ENCODE measurements around the gene SLC30A10.
"Not testable (repeated sequence)": the region's sequence is repeated elsewhere in the genome, so short reads cannot be mapped to it uniquely, and the experiment has no call there.

SLC30A10 gene

DNA sequence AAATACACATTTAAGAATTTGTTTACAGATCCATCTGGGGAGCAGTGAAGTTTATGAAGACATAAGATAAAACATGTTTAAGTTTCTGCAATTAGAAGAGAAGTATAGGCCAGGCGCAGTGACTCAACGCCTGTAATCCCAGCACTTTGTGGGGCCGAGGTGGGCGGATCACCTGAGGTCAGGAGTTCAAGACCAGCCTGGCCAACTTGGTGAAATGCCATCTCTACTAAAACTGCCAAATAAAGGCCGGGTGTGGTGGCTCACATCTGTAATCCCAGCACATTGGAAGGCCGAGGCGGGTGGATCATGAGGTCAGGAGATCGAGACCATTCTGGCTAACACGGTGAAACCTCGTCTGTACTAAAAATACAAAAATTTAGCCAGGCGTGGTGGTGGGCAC is 5.4 kb upstream of the SLC30A10 start:
- in situ Hi-C loops (cut with MboI; ENCODE audit: low pct_unique_long_range_greater_than_20kb, low sequenced_read_pairs); DNase-seq: not testable (repeated sequence)

DNA sequence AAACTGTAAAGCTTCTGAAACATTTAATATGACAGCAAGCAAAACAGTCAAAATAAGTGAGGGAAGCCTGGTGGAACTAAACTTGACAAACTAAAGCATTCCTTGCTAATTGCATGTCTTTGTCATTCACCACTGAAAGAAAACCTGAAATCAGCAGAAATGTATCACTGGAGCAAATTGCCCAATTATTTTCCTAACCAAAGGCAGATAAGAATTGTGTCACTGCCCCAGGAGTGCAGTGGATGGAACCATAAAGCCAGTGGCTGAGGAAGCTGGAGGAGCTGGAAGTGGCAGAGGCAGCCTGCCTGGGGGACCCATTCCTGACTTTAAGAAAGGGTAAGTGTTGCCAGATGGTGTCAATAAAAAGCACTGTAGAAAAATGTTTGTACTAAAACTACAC is 2.7 kb upstream of the SLC30A10 start:
- in situ Hi-C loops (cut with MboI; ENCODE audit: low pct_unique_long_range_greater_than_20kb, low sequenced_read_pairs) = no loop called here

DNA sequence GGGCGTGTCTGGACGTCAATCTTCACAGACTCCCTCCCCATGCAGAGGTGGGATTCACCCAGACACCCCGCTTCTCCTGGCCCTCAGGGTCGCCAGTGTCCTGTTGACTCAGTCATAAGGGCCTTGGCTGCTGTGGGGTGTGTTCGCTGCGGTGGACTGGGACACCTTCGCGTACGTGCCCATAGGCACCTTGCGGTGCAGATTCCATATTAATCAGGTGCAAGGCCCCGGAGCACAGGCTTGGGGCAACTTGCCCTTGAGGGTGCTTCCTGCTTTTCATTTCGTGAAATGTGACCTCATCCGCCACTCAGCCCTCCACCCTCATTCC is 398 bp upstream of the SLC30A10 start:
- DNase-seq = no peak
- in situ Hi-C loops (cut with MboI; ENCODE audit: low pct_unique_long_range_greater_than_20kb, low sequenced_read_pairs) = no loop called here

More for the DNA sequence above, 2.7 kb upstream of the SLC30A10 start:
- no peak for DNase-seq

DNA sequence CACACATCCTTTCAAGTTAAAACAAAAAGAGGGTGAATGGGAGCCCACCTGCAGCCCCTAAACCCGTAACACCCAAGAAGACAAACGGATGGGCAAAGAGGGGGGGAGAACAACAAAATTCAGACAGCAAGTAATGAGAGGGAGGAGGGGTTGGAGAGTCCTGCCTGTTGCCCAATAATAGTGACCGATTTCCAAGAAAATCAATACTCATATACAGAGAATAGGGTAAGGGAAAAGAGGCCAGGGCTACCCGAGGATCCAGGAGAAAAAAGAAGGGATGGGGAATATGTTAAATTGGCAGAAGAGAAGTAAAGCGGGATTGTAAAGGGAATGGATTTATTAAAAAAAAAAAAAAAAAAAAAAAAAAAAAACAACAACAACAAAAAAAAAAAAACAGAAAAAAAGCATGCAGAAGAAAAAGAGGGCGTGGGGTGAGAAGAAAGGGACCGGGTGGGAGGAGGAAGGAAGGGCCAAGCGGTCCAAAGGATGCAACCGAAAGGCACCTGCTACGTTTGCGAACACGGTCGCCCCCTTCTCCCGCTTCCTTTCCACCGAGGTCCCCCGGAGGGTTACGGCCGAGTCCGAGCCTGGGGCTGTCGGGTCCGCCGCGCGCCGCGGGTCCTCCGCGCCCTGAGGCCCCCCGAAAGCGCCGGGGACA is 930 bp downstream of the SLC30A10 start:
- no peak for DNase-seq
- in situ Hi-C loops (cut with MboI; ENCODE audit: low pct_unique_long_range_greater_than_20kb, low sequenced_read_pairs) = no loop called here

- DNase-seq = no peak
- in situ Hi-C loops (cut with MboI; ENCODE audit: low pct_unique_long_range_greater_than_20kb, low sequenced_read_pairs) = no loop called here
Observed at GRCh38 chr1:219926363-219926998, 1.9 kb downstream of the SLC30A10 start.

DNA sequence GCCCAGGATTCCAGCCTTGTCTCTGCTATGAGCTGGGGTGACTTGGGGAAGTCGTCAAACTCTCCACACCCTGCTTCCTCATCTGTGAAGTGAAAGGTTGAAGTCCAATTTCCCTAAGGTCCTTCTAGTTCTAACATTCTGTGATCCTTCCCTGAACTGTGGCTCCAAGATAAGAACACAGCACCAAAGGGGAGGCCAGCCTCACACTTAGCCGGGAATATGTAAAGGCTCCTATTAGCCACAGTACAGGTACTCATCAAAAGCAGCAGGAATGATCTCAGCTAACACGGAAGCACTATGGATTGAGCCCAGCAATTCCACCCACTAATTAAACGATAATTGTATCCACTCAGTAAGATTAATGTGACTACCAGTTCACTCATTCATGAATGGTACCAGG is 4.0 kb downstream of the SLC30A10 start:
- DNase-seq = no peak
- in situ Hi-C loops (cut with MboI; ENCODE audit: low pct_unique_long_range_greater_than_20kb, low sequenced_read_pairs) = no loop called here

DNA sequence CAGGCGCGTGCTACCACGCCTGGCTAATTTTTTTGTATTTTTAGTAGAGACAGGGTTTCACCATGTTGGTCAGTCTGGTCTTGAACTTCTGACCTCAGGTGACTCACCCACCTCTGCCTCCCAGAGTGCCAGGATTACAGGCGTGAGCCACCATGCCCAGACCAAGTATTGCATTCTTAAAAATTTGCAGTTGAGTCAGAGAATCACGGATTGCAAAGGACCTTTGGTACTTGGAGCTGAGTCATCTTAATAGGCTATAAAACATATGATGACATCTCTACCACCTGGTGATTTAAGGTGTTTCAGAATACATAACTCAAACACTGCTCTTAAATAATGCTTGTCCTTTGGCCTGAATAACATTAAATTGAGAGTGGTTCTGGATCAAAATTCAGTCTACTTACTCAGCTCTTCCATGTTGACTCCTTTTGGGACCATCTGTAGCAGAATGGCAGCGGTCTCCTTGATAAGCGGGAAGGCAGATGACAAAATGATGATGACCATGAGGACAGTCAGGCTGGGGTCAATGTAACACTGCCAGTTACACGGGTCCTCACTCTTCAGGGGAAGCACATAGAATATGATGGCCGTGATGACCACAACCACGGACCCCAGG is 10.4 kb downstream of the SLC30A10 start:
- in situ Hi-C loops (cut with MboI; ENCODE audit: low pct_unique_long_range_greater_than_20kb, low sequenced_read_pairs) = no loop called here
- DNase-seq = no peak

GRCh38 chr1:219917281-219917680 is 11.1 kb downstream of the SLC30A10 start:
- in situ Hi-C loops (cut with MboI; ENCODE audit: low pct_unique_long_range_greater_than_20kb, low sequenced_read_pairs) = no loop called here
- DNase-seq = no peak

DNA sequence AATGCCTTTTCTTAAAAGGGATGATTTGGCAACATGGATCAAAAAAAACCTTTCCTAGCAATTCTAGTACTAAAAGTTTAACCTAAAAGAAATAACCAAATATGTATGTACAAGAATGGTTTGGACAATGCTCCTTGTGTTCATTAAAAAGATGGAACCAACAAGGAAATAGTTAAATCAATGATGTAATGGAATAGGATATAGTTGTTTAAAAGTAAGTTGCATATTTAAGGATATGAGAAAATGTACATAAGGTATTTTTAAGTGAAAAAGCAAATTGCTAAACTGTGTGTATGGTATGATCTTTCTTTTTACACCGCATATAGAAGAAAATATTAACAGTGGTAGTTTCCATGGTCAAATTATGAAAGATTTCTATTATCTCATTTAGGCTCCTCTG is 12.1 kb downstream of the SLC30A10 start:
- no peak for DNase-seq
- in situ Hi-C loops (cut with MboI; ENCODE audit: low pct_unique_long_range_greater_than_20kb, low sequenced_read_pairs) = no loop called here

GRCh38 chr1:219913005-219913770 is 15.2 kb downstream of the SLC30A10 start:
- in situ Hi-C loops (cut with MboI; ENCODE audit: low pct_unique_long_range_greater_than_20kb, low sequenced_read_pairs) = no loop called here
- no peak for DNase-seq

DNA sequence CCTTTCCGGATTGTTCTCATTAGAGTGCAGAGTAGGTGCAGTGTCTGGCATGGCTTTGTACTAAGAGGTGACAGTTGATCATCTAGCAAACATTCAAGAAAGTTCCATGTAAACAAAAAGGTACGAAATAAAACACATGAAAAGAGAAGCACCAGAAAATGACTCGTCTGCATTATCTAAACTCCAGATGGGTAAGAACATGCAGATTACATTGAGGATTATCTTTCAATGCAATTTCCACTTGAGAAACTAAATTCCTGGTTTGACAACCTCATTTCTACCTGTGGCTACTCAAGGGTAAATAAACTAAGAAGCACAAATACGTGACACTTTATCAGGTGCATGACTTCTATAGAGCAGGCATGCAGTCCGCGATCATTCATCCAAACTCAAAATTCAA is 17.6 kb downstream of the SLC30A10 start:
- DNase-seq = no peak
- in situ Hi-C loops (cut with MboI; ENCODE audit: low pct_unique_long_range_greater_than_20kb, low sequenced_read_pairs) = no loop called here

- no peak for DNase-seq
- in situ Hi-C loops (cut with MboI; ENCODE audit: low pct_unique_long_range_greater_than_20kb, low sequenced_read_pairs) = no loop called here
Observed at GRCh38 chr1:219909476-219909875, 18.9 kb downstream of the SLC30A10 start.

DNA sequence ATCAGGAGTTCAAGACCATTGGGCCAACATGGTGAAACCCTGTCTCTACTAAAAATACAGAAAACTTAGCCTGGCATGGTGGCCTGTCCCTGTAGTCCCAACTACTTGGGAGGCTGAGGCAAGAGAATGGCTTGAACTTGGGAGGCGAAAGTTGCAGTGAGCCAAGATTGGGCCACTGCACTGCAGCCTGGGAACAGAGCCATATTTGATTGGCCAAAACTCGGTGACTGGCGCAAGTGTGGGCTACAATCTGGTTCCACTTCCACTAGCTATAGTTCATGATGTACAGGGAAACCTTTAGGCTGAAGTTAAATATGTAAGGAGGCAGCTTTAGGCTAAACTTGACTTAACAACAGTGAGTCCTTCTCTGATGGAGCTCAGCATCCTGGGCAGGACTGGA is 20.2 kb downstream of the SLC30A10 start:
- DNase-seq = no peak
- in situ Hi-C loops (cut with MboI; ENCODE audit: low pct_unique_long_range_greater_than_20kb, low sequenced_read_pairs) = no loop called here

GRCh38 chr1:219907772-219908070 is 20.6 kb downstream of the SLC30A10 start:
- in situ Hi-C loops (cut with MboI; ENCODE audit: low pct_unique_long_range_greater_than_20kb, low sequenced_read_pairs) = no loop called here
- no peak for DNase-seq

DNA sequence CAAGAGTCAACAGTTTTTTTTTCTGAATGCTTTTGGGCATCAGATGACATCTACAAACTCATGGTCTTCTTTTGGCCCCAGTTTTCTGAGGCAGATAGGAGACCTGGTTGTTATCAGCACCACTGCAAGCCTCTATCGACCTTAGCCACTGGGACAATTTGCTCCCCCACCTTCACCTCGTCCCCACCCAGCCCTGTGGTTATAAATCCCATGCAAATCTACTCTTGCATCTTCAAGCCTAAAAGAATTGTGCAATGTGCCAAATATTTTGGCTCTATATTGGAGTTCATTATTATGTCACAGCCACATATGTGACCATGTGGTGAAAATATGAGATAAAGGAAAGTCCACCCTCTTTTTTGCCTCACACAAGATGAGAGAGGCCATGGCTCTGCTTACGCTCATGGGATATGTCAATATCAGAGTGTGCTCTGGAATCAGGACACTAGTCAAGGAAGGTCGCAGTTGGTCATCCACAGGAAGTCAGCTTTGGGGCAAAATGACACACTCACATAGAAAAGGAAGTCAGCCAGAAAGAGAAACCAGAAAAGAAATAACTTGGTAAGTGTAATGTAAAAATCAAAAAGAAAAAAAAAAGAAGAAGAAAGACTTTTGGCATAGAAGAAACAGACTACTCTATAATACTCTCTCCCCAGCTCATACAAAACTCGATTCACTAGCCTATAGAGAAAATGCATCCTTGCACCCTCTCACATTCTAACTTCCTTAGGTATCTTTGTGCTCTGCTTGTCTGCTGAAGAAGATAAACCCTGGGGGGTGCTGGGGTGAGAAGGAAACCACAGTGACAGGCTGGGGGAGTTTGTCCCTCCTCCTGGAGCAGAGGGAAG is 21.2 kb downstream of the SLC30A10 start:
- DNase-seq = peak; percentile 77
- in situ Hi-C loops (cut with MboI; ENCODE audit: low pct_unique_long_range_greater_than_20kb, low sequenced_read_pairs) = no loop called here

DNA sequence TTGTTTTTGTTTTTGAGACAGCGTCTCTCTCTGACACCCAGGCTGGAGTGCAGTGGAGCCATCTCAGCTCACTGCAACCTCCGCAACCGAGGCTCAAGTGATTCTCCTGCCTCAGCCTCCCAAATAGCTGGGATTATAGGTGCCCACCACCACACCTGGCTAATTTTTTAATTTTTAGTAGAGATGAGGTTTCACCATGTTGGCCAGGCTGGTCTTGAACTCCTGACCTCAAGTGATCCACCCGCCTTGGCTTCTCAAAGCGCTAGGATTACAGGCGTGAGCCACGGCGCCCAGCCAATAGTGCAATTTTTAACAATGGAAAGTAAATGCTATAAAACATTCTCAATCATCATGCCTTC is 21.8 kb downstream of the SLC30A10 start:
- DNase-seq; in situ Hi-C loops (cut with MboI; ENCODE audit: low pct_unique_long_range_greater_than_20kb, low sequenced_read_pairs): not testable (repeated sequence)

GRCh38 chr1:219905524-219905923 is 22.8 kb downstream of the SLC30A10 start:
- no peak for DNase-seq
- in situ Hi-C loops (cut with MboI; ENCODE audit: low pct_unique_long_range_greater_than_20kb, low sequenced_read_pairs) = no loop called here

DNA sequence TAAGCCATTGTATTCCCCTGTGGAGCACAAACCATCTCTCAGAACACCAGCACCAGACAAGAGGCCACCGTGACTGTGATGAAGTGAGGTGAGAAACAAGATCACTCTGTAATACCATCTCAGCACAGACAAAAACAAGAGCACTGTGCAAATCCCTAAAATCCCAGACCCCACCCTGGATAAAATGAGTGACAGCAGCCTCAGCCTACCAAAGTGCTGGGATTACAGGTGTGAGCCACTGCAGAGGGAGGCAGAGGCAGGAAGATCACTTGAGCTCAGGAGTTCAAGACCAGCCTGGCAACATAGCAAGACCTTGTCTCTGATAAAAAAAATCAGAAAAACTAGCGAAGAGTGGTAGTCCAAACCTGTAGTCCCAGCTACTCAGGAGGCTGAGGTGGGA is 23.4 kb downstream of the SLC30A10 start:
- in situ Hi-C loops (cut with MboI; ENCODE audit: low pct_unique_long_range_greater_than_20kb, low sequenced_read_pairs) = no loop called here
- DNase-seq = no peak

DNA sequence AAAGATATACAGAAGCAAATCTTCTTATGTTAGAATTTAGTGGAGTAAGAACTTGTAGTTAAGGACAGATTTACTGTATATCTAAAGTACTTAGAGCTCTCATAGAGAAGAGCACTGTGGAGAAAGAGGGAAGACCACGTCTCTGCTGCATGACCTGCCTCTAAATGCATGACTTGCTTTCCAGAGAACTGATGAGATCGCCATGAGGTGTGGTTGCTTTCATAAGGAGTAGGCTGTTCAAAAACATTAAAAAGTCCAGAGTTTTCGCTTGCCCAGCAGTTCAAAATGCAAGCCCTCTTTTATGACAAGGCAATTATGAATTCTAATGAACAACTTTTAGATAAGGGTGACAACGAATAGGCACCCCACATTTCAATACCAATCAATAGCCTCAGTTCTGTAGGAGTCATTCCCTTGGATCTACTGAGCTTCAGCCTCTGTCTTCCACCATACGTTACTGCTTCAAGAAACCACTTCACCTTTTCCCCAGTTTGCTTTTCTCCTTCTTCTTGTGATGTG is 24.9 kb downstream of the SLC30A10 start:
- DNase-seq = no peak
- in situ Hi-C loops (cut with MboI; ENCODE audit: low pct_unique_long_range_greater_than_20kb, low sequenced_read_pairs) = no loop called here

Measured in KBM-7 (cell line).